BJ (cell line): ENCODE results near the gene TOX2. TPM values are rescaled to one million over a fixed set of nuclear protein-coding genes. Genes with fewer than 3 reads are reported as not detected.

Source experiments
- CTCF ChIA-PET: fragments of 350-600 bp; formaldehyde crosslinking; extraction: SDS; loops from one replicate; lab custom pipeline; 2021; ENCODE audit warnings: antibody characterized with exemption, inconsistent platforms; lab: Yijun Ruan, JAX
- POLR2A ChIA-PET: fragments of 300-600 bp; sonication (Branson Sonifier 250); formaldehyde crosslinking; extraction: SDS; loops from one replicate; lab custom pipeline; 2021; ENCODE audit warnings: antibody characterized with exemption; lab: Charles Lee
- DNase-seq: peaks from one replicate; pipeline ENCODE4 v3.0.0-alpha.2; 2011; ENCODE audit warnings: low read depth
- H3K27me3 ChIP-seq: 2 replicates; pipeline ENCODE4 v1.6.0; 2011; ENCODE audit warnings: low read length; ENCODE audit not compliant: control insufficient read depth, insufficient read depth
- H3K36me3 ChIP-seq: 2 replicates; pipeline ENCODE4 v1.5.1; 2011; ENCODE audit warnings: low read length; ENCODE audit not compliant: control insufficient read depth, insufficient read depth
- H3K4me3 ChIP-seq: 2 replicates; pipeline ENCODE4 v1.5.1; 2011; ENCODE audit warnings: low read depth, mild to moderate bottlenecking, control low read depth, low read length
- CTCF ChIP-seq: IDR thresholded peaks from 2 replicates; pipeline ENCODE4 v1.5.1; 2011; ENCODE audit warnings: low read depth, mild to moderate bottlenecking, control low read depth, inconsistent platforms, low read length, moderate library complexity; ENCODE audit not compliant: insufficient read depth
- polyA plus RNA-seq: library from polyadenylated mRNA; depleted of rRNA; stranded (reverse); fragments of >200 nt; gene quantifications from 2 replicates; pipeline ENCODE4 v1.2.3, GENCODE V29; 2011

TOX2 gene
- polyA plus RNA-seq, 1 experiment = 7.6 TPM

- CTCF ChIA-PET = interaction anchor here (0.9 to 1.2 kb wide), 3 partner anchors 336 to 404 kb away, joined by 3 to 4 read pairs (median 3); no protein-coding TSS in a partner anchor
- Histone ChIP-seq H3K4me3 (no peak overlapping the region), H3K27me3 (no peaks in the 10 kb centered on the region), H3K36me3 (no peaks in the 10 kb centered on the region)
- TF ChIP-seq CTCF = no peak
- no peak for DNase-seq
- POLR2A ChIA-PET = no interaction called here
Observed at GRCh38 chr20:44085616-44086434, 171.2 kb downstream of the TOX2 start.

GRCh38 chr20:44087051-44087856 lies 172.6 kb downstream of the TOX2 start:
- no peak overlapping the region for H3K4me3 ChIP-seq
- H3K27me3 ChIP-seq = no peaks in the 10 kb centered on the region
- no peak for DNase-seq
- CTCF ChIA-PET = interaction anchor here (0.6 to 0.8 kb wide), 3 partner anchors 8 to 336 kb away, joined by 3 read pairs; no protein-coding TSS in a partner anchor
- no peaks in the 10 kb centered on the region for H3K36me3 ChIP-seq
- POLR2A ChIA-PET = no interaction called here
- no peak for TF ChIP-seq CTCF

- CTCF ChIA-PET = interaction anchor here (0.8 kb wide), 2 partner anchors 11 to 337 kb away, joined by 3 read pairs; no protein-coding TSS in a partner anchor
- no peak for DNase-seq
Observed at GRCh38 chr20:44087857-44088120, 173.1 kb downstream of the TOX2 start.

GRCh38 chr20:44089987-44090674 lies 175.5 kb downstream of the TOX2 start:
- Histone ChIP-seq H3K36me3 (no peaks in the 10 kb centered on the region), H3K27me3 (no peaks in the 10 kb centered on the region), H3K4me3 (no peak overlapping the region)
- CTCF ChIA-PET = interaction anchor here (0.5 to 3.9 kb wide), 7 partner anchors 8 to 553 kb away, joined by 3 to 18 read pairs (median 4); no protein-coding TSS in a partner anchor
- DNase-seq = no peak
- POLR2A ChIA-PET = no interaction called here
- TF ChIP-seq CTCF = no peak

More at GRCh38 chr20:44087857-44088120, 173.1 kb downstream of the TOX2 start:
- POLR2A ChIA-PET = no interaction called here
- no peak for TF ChIP-seq CTCF
- Histone ChIP-seq H3K27me3 (no peaks in the 10 kb centered on the region), H3K4me3 (no peak overlapping the region), H3K36me3 (no peaks in the 10 kb centered on the region)
